Fibroblast of the aortic adventitia (primary cell): ENCODE measurements around the gene CRACR2A. TPM values are rescaled to one million over a fixed set of nuclear protein-coding genes. Genes with fewer than 3 reads are reported as not detected.
A peak's percentile ranks its signal among the peaks of the same experiment; 100 is the strongest.

ENCODE experiments used
- DNase-seq: peaks from one replicate; pipeline ENCODE4 v3.0.0-alpha.2; 2010; ENCODE audit warnings: low read depth
- H3K4me3 ChIP-seq: 2 replicates; pipeline ENCODE4 v1.5.1; 2011; ENCODE audit warnings: low read depth, mild to moderate bottlenecking, control low read depth, low read length, moderate library complexity
- total RNA-seq: library from RNA; depleted of rRNA; stranded (reverse); fragments of >200 nt; gene quantifications from 2 replicates; pipeline ENCODE4 v1.2.3, GENCODE V29; 2012; ENCODE audit warnings: low replicate concordance
- TF ChIP-seq, protein P1 (sequence below): IDR thresholded peaks from 2 replicates; pipeline ENCODE4 v1.5.1; 2011; ENCODE audit warnings: mild to moderate bottlenecking, low read length, control low read depth, inconsistent platforms; ENCODE audit not compliant: insufficient read depth

The CRACR2A gene
- total RNA-seq, 1 donor: 4.8 TPM

DNA sequence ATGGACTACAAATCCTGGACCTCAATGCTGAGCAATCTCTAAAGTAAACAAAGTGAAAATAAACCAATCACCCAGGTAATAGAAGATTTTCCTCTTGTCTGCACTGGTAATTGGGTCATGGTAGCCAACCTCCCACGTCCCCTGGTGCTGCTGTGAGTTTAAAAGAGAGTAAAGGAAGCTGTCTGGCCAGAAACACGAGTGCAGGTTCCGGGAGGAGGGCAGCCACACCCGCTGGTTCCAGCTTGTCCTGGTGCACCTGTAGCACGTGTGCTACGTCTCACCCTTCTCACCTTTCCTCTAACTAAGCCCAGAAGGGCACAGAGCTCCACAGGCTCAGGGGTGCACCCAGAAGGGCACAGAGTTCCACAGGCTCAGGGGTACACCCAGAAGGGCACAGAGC, 5.4 kb downstream of the CRACR2A start:
- TF ChIP-seq, protein P1, sequence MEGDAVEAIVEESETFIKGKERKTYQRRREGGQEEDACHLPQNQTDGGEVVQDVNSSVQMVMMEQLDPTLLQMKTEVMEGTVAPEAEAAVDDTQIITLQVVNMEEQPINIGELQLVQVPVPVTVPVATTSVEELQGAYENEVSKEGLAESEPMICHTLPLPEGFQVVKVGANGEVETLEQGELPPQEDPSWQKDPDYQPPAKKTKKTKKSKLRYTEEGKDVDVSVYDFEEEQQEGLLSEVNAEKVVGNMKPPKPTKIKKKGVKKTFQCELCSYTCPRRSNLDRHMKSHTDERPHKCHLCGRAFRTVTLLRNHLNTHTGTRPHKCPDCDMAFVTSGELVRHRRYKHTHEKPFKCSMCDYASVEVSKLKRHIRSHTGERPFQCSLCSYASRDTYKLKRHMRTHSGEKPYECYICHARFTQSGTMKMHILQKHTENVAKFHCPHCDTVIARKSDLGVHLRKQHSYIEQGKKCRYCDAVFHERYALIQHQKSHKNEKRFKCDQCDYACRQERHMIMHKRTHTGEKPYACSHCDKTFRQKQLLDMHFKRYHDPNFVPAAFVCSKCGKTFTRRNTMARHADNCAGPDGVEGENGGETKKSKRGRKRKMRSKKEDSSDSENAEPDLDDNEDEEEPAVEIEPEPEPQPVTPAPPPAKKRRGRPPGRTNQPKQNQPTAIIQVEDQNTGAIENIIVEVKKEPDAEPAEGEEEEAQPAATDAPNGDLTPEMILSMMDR: no peak
- no peak overlapping the region for H3K4me3 ChIP-seq
- no peak for DNase-seq

DNA sequence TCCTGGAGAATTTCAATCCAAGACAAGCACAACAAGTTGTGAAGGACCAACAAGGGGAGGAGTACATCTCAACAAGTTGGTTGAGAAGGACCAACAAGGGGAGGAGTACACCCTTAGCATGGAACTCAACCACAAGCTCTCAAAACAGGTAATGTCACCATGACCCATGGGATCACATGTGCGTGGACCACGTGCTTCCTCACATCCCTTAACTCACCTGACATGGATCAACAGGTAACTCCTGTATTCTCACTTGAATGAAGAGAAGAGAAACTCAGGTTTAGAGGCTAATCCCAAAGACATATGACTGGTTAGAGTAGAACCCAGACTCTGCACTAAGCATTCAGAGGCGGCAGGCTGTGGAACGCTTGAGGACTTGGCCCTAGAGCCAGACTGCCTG, 6.2 kb downstream of the CRACR2A start:
- H3K4me3 ChIP-seq: no peak overlapping the region
- TF ChIP-seq, protein P1: no peak
- no peak for DNase-seq

DNA sequence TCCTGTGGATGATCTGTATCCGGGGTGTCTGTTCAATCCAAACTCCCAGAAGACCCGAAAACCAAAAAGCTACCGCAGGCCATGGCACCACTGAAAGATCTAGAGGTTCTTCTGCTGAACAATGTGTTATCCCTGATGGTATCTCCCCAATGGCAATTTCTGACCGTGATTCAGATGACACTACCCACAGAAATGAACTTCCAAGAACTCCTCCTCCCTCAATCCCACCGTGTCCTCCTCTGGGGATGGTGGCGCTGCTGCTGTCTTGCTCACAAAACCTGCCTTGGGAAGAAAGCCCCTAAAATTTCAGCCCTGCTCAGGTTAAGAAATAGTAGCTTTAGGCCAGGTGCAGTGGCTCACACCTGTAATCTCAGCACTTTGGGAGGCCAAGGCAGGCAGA, 7.8 kb downstream of the CRACR2A start:
- TF ChIP-seq, protein P1: no peak
- DNase-seq: no peak
- no peak overlapping the region for H3K4me3 ChIP-seq

DNA sequence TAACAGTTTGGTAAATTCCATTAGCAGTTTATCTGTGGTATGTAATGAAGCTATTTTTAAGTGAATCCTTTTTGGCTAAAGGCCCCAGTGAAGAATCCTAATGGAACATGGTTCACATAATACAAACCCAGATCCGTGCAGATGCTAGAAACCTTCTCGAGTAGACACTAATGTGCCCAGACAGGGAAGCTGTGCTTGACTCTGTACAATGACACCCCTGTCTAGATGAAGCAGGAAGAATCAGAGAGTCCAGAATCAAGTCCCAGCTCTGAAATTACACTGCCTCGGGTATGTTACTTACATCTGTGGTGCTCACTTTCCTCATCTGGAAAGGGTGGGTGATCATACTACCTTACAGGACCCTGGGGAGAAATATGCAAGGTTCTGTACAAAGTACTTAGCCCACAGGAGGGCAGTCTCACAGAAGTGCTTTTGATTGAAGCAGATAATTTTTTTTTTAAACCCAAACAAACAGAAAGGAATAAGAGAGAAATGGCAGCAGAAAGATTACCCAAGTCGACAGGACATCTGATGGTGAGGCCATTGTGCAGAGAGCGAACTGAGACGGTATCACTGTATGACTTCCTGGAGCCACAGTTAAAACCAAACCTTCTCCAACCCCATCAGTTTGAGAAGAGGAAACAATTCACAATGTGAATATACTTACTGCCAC, 8.5 kb downstream of the CRACR2A start:
- no peak overlapping the region for H3K4me3 ChIP-seq
- TF ChIP-seq, protein P1: no peak
- no peak for DNase-seq

DNA sequence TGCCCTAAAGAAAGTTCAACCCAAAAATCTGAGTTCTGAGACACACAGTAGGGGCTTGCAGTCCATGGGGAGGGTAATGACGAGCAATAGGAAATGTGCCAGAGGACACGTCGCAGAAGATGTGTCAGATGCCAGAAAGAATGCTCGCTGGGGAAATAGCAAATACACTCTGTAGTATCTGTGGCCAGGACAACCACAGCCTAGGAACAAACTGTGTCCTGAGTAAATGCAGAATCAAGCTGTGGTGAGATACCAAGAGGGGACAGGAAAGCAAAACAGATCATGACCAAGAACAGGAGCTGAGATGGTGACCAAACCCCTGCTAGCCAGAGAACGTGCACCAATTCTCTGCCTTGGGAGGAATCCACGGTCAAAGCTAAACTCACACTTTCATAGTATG, 9.1 kb downstream of the CRACR2A start:
- TF ChIP-seq, protein P1: no peak
- peak; percentile 11 for DNase-seq
- no peak overlapping the region for H3K4me3 ChIP-seq

DNA sequence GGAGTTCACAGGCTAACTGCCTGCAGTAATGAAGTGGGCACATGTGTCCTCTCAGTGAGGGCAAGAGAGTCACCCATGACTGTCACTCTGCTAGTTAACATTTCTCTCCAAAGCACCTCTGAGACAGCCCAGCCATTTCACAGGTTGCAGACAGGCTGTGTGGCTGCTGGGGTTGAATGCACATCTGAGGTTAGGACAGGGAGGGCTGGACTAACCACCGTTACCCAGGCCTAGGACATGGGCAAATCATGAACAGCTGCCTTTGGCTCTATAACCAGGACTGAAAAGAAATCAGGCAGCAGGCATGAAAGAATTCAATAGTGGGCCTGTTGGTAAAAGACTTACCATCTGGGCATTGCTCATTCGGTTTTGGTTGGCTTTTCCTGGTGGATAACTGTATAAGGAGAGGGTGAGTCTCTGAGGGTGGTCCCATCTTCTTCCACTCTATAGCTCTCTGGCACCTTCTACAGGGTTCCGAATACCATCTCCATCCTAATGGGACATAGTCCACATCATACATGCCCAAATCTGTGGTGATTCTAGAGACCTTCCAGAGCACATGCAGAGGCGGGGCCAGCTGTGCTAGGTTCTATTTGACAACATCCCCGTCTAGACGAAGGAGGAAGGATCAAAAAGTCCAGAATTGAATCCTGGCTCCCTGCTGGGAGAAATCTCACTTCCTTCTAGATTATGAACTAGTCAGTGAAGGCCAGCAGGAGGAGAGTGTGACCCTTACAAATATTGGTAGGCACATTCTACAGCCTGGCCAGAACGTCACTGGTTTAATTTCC, 10.8 kb downstream of the CRACR2A start:
- no peak overlapping the region for H3K4me3 ChIP-seq
- no peak for DNase-seq
- TF ChIP-seq, protein P1: no peak
